Tibial artery (tissue), 4 donors: ENCODE measurements around the gene ZNF541.
A peak's percentile ranks its signal among the peaks of the same experiment; 100 is the strongest.

Experiments
- DNase-seq, 2 donors: peaks; one replicate each; pipeline ENCODE4 v3.0.0-alpha.2; 2019
- H3K27ac ChIP-seq, 2 donors: fragments of 200-600 bp; sonication (generic) in 1 of 2; 1 replicate in 1 of 2; 2 replicates in 1 of 2; pipeline ENCODE4 v1.5.1; 2018 to 2019; ENCODE audit warnings: mild to moderate bottlenecking in 1 of 2
- H3K27me3 ChIP-seq, 2 donors: fragments of 200-600 bp; sonication (generic) in 1 of 2; one replicate each; pipeline versions ENCODE4 v1.5.1 to v1.6.0; 2016 to 2019
- H3K36me3 ChIP-seq, 3 donors: fragments of 200-600 bp; sonication (generic) in 2 of 3; one replicate each; pipeline ENCODE4 v1.5.1; 2016 to 2019; ENCODE audit warnings: mild to moderate bottlenecking in 2 of 3
- H3K4me1 ChIP-seq, 4 donors: fragments of 200-600 bp; sonication (generic) in 2 of 4; 1 replicate in 3 of 4; 2 replicates in 1 of 4; pipeline ENCODE4 v1.5.1; 2016 to 2019
- H3K4me3 ChIP-seq, 2 donors: fragments of 200-600 bp; sonication (generic) in 1 of 2; 1 replicate in 1 of 2; 2 replicates in 1 of 2; pipeline ENCODE4 v1.5.1; 2018 to 2019; ENCODE audit warnings: mild to moderate bottlenecking in 2 of 2
- H3K9me3 ChIP-seq, 3 donors: fragments of 200-600 bp; sonication (generic) in 1 of 3; one replicate each; pipeline ENCODE4 v1.5.1; 2016 to 2019
- intact Hi-C: fragments of 100-400 bp; cut with DNase I; formaldehyde crosslinking; loops from one replicate; pipeline ENCODE4 v1.15.0; 2023; ENCODE audit warnings: low total_unique reads
- TF ChIP-seq, protein P1 (sequence below), 2 experiments: fragments of 200-600 bp in 1 of 2; fragments of 450-650 bp in 1 of 2; IDR thresholded peaks; one replicate each; pipeline ENCODE4 v1.5.1; 2017 to 2019; ENCODE audit warnings: antibody characterized with exemption in 2 of 2, mild to moderate bottlenecking in 1 of 2, moderate library complexity in 1 of 2

Gene ZNF541

GRCh38 chr19:47580397-47580796, 7.4 kb upstream of the ZNF541 start:
- H3K36me3 ChIP-seq, result no peaks in the 10 kb centered on the region
- H3K9me3 ChIP-seq, result peaks cover 0 to 3% (median under 1%) of the 10 kb centered on the region in 3 donors
- no peak overlapping the region for H3K4me3 ChIP-seq
- H3K27me3 ChIP-seq, result no peaks in the 10 kb centered on the region
- H3K4me1 ChIP-seq, result no peaks in the 10 kb centered on the region
- no peak overlapping the region for H3K27ac ChIP-seq
- intact Hi-C loops, result no loop called here
- no peak for DNase-seq
- TF ChIP-seq, protein P1, sequence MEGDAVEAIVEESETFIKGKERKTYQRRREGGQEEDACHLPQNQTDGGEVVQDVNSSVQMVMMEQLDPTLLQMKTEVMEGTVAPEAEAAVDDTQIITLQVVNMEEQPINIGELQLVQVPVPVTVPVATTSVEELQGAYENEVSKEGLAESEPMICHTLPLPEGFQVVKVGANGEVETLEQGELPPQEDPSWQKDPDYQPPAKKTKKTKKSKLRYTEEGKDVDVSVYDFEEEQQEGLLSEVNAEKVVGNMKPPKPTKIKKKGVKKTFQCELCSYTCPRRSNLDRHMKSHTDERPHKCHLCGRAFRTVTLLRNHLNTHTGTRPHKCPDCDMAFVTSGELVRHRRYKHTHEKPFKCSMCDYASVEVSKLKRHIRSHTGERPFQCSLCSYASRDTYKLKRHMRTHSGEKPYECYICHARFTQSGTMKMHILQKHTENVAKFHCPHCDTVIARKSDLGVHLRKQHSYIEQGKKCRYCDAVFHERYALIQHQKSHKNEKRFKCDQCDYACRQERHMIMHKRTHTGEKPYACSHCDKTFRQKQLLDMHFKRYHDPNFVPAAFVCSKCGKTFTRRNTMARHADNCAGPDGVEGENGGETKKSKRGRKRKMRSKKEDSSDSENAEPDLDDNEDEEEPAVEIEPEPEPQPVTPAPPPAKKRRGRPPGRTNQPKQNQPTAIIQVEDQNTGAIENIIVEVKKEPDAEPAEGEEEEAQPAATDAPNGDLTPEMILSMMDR (IDR thresholded peaks at IDR 0.05), result no peak

- peak overlapping the region; percentile 41 to 54 for H3K4me3 ChIP-seq
- H3K27ac ChIP-seq, result no peak overlapping the region
- TF ChIP-seq, protein P1 (IDR thresholded peaks at IDR 0.05), result no peak
- DNase-seq, result no peak
- intact Hi-C loops, result no loop called here
- peaks cover 0 to 13% (median 8%) of the 10 kb centered on the region in 4 donors for H3K4me1 ChIP-seq
- H3K9me3 ChIP-seq, result no peaks in the 10 kb centered on the region
- H3K27me3 ChIP-seq, result peaks cover 0 to 15% of the 10 kb centered on the region in 2 donors
- no peaks in the 10 kb centered on the region for H3K36me3 ChIP-seq
Measured at GRCh38 chr19:47572635-47573034, 313 bp downstream of the ZNF541 start.

GRCh38 chr19:47569331-47569730, 3.6 kb downstream of the ZNF541 start:
- TF ChIP-seq, protein P1 (IDR thresholded peaks at IDR 0.05), result no peak
- no peak overlapping the region for H3K27ac ChIP-seq
- no peaks in the 10 kb centered on the region for H3K36me3 ChIP-seq
- no peaks in the 10 kb centered on the region for H3K9me3 ChIP-seq
- no peak overlapping the region for H3K4me3 ChIP-seq
- H3K27me3 ChIP-seq, result peaks cover 0 to 15% of the 10 kb centered on the region in 2 donors
- H3K4me1 ChIP-seq, result peaks cover 0 to 13% (median 8%) of the 10 kb centered on the region in 4 donors
- no peak for DNase-seq
- intact Hi-C loops, result no loop called here

DNA sequence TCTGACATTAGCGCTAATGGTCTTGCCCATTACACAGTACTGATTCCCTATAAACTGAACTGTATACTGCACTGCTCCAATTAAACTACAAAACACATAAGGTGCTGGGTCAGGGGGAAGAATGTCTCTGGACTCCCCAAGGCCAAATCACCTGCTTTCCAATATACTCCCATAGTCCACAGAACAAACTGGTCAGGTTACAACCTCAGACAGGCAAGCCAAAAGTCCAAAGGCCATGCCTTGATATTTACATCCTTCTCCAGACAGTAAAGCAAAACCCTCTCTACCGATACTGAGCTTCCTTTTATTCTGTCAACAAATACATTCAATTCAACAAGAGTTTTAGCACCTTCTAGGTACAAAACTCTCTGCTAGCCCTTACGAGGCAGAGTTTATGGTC, 8.9 kb downstream of the ZNF541 start:
- H3K36me3 ChIP-seq, result no peaks in the 10 kb centered on the region
- intact Hi-C loops, result no loop called here
- no peaks in the 10 kb centered on the region for H3K4me1 ChIP-seq
- H3K4me3 ChIP-seq, result no peak overlapping the region
- TF ChIP-seq, protein P1 (IDR thresholded peaks at IDR 0.05), result no peak
- H3K27ac ChIP-seq, result no peak overlapping the region
- DNase-seq, result no peak
- H3K9me3 ChIP-seq, result no peaks in the 10 kb centered on the region
- no peaks in the 10 kb centered on the region for H3K27me3 ChIP-seq

GRCh38 chr19:47561440-47562057, 11.4 kb downstream of the ZNF541 start:
- Histone ChIP-seq H3K4me1 (no peaks in the 10 kb centered on the region), H3K27ac (no peak overlapping the region)
- intact Hi-C loops, result no loop called here

More at GRCh38 chr19:47561440-47562057, 11.4 kb downstream of the ZNF541 start:
- Histone ChIP-seq H3K36me3 (no peaks in the 10 kb centered on the region), H3K9me3 (no peaks in the 10 kb centered on the region), H3K4me3 (no peak overlapping the region), H3K27me3 (no peaks in the 10 kb centered on the region)
- no peak for DNase-seq
- TF ChIP-seq, protein P1 (IDR thresholded peaks at IDR 0.05), result no peak
